Ovary (tissue), 9 donors: ENCODE data around the gene ADGRG2. TPM values are rescaled to one million over a fixed set of nuclear protein-coding genes. Genes with fewer than 3 reads are reported as not detected.

Experiments used
- DNase-seq, 5 donors: peaks; one replicate each; pipeline ENCODE4 v3.0.0-alpha.2; 2019 to 2020
- H3K27ac ChIP-seq, 2 donors: fragments of 200-600 bp; one replicate each; pipeline versions ENCODE4 v1.5.1 to v1.8.0; 2019 to 2022
- H3K27me3 ChIP-seq: fragments of 200-600 bp; one replicate; pipeline ENCODE4 v1.8.0; 2022
- H3K36me3 ChIP-seq: fragments of 200-600 bp; sonication (generic); one replicate; pipeline ENCODE4 v1.5.1; 2019
- H3K4me1 ChIP-seq: one replicate; pipeline ENCODE4 v1.8.1; 2013; ENCODE audit warnings: mild to moderate bottlenecking, moderate library complexity; ENCODE audit not compliant: insufficient read depth
- H3K4me3 ChIP-seq: fragments of 200-600 bp; sonication (generic); one replicate; pipeline ENCODE4 v1.5.1; 2017
- H3K9me3 ChIP-seq, 2 donors: fragments of 200-600 bp in 1 of 2; sonication (generic) in 1 of 2; one replicate each; pipeline versions ENCODE4 v1.5.1 to v1.8.1; 2013 to 2019; ENCODE audit warnings: mild to moderate bottlenecking in 1 of 2, moderate library complexity in 1 of 2
- EP300 ChIP-seq: sonication (generic); formaldehyde crosslinking; IDR thresholded peaks from one replicate; pipeline ENCODE4 v1.6.1; 2017; ENCODE audit warnings: antibody characterized with exemption
- POLR2A ChIP-seq: fragments of 450-650 bp; IDR thresholded peaks from one replicate; pipeline ENCODE4 v1.6.1; 2017; ENCODE audit warnings: antibody characterized with exemption, mild to moderate bottlenecking, moderate library complexity
- WGBS, 3 donors: extraction: QIAGEN DNeasy Blood & Tissue Kit in 1 of 3; methylation state at CpG; one replicate each; pipeline versions ENCODE4 v1.1.5 to v1.1.7; 2013 to 2017; 5-methylcytosine and 5-hydroxymethylcytosine counted together
- intact Hi-C, 4 donors: fragments of 100-400 bp; cut with DNase I; formaldehyde crosslinking; loops; one replicate each; pipeline versions ENCODE4 v1.11.0 to v1.15.1; 2022 to 2023
- polyA plus RNA-seq, 2 donors: library from polyadenylated mRNA; stranded (reverse); fragments of 200-250 nt in 1 of 2; fragments of 350-450 nt in 1 of 2; fragmentation: Illumina TruSeq in 1 of 2; extraction: RNeasy Lipid Tissue Mini Kit (QIAGEN cat#74804) in 1 of 2; gene quantifications; one replicate each; pipeline ENCODE4 v1.2.3, GENCODE V29; 2013 to 2014
- total RNA-seq, 7 donors: library from RNA; depleted of rRNA in 2 of 7; stranded (reverse); fragments of >200 nt in 2 of 7; fragmentation: NEBNext Ultra II Directional in 3 of 7; extraction: Animal tissue kit (Norgen Biotek cat#: 25700) in 3 of 7; gene quantifications; one replicate each; pipeline versions ENCODE4 v1.1.0 to v1.2.4, GENCODE V29; 2016 to 2023
- TF ChIP-seq, protein P1 (sequence below), 3 donors: fragments of 450-650 bp in 2 of 3; fragments of 200-600 bp in 1 of 3; IDR thresholded peaks; one replicate each; pipeline versions ENCODE4 v1.5.1 to v1.8.0; 2016 to 2022; ENCODE audit warnings: antibody characterized with exemption in 3 of 3, mild to moderate bottlenecking in 1 of 3
- donor health status: DM: no; HTN: no; CAD: no; lungs with moderate emphysema.
- donor health status: DM: no; HTN: no; CAD: no.
- donor health status: Bipolar disorder and iron deficiency.
- donor health status: DM: yes; HTN: yes; CAD: no.
- donor health status: DM: no; HTN: no; CAD: no.
- donor health status: DM: yes; HTN: yes; CAD: no.

ADGRG2 gene
- total and polyA plus RNA-seq, 9 donors, result 0.08 to 16.2 (median 1.3) TPM

DNA sequence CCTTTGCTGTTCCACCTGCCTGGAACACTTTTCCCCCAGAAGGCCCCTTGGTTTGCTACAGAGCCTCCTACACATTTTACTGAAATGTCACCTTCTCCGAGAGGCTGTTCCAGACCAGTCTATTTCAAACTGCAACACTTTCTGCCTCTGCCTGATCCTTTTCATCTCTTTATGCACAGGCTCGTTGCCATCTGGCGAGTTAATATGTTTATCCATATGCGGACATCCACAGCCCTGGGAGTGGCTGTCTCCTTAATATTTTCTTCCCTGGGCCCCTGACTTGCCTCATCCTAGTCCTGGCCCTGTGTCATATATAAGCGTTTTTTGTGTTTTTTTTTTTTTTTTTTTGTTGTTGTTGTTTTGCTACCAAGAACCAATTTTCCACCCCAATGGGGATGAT lies 73.2 kb downstream of the ADGRG2 start:
- Histone ChIP-seq H3K9me3 (no peaks in the 10 kb centered on the region), H3K36me3 (no peaks in the 10 kb centered on the region), H3K27ac (no peak overlapping the region), H3K4me3 (no peak overlapping the region), H3K27me3 (no peaks in the 10 kb centered on the region), H3K4me1 (no peaks in the 10 kb centered on the region)
- 76 to 88% (median 81%) methylated on average over 5 of the region's 5 CpGs for WGBS, 3 donors
- TF ChIP-seq POLR2A (no peak), EP300 (no peak)
- TF ChIP-seq, protein P1, sequence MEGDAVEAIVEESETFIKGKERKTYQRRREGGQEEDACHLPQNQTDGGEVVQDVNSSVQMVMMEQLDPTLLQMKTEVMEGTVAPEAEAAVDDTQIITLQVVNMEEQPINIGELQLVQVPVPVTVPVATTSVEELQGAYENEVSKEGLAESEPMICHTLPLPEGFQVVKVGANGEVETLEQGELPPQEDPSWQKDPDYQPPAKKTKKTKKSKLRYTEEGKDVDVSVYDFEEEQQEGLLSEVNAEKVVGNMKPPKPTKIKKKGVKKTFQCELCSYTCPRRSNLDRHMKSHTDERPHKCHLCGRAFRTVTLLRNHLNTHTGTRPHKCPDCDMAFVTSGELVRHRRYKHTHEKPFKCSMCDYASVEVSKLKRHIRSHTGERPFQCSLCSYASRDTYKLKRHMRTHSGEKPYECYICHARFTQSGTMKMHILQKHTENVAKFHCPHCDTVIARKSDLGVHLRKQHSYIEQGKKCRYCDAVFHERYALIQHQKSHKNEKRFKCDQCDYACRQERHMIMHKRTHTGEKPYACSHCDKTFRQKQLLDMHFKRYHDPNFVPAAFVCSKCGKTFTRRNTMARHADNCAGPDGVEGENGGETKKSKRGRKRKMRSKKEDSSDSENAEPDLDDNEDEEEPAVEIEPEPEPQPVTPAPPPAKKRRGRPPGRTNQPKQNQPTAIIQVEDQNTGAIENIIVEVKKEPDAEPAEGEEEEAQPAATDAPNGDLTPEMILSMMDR (IDR thresholded peaks at IDR 0.05), result no peak
- intact Hi-C loops, result no loop called here
- no peak for DNase-seq

DNA sequence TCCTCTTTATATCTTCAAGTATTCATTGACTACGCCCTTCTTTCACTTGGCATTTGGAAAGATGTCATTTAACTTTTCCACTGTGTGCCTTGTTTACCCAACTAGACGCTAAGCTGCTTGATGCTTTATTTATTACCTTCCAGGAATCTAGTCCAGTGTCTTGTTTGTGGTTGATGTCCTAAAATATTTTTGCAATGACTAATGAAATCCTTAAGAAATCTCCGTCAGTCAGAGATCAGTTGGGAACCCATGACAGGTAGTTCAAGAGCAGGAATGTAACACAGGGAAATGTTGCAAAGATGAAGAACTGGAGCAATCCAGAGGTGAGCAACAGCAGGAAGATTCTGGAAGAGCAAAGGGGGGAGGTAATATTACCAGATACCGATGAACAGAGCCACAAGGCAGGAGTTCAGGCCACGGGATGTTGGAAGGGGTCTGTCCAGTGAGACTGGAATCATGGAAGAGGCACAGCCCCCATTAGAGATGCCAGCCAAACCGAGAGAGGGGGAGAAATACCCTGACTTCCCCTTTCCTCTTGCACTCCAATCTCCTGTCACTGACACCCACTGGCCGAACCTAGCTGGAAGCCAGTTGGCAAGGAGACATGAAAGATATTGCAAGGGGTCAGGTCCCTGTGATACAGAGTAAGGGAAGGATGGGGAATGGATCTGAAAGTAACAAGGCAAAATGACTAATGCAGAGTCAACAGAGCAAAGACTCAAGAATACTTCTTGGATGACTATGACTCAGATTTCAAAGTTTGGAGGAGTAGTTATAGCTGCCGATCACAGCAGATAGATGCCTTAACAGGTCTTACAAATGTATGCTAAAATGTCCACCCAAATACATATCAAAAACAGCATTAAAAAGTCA lies 75.7 kb downstream of the ADGRG2 start:
- Histone ChIP-seq H3K9me3 (no peaks in the 10 kb centered on the region), H3K4me3 (no peak overlapping the region), H3K36me3 (no peaks in the 10 kb centered on the region), H3K4me1 (no peaks in the 10 kb centered on the region), H3K27me3 (no peaks in the 10 kb centered on the region), H3K27ac (no peak overlapping the region)
- WGBS, 3 donors, result 71 to 76% (median 73%) methylated on average over 8 of the region's 8 CpGs
- TF ChIP-seq, protein P1 (IDR thresholded peaks at IDR 0.05), result no peak
- TF ChIP-seq EP300, result no peak
- no peak for TF ChIP-seq POLR2A
- no peak for DNase-seq
- intact Hi-C loops, result no loop called here

DNA sequence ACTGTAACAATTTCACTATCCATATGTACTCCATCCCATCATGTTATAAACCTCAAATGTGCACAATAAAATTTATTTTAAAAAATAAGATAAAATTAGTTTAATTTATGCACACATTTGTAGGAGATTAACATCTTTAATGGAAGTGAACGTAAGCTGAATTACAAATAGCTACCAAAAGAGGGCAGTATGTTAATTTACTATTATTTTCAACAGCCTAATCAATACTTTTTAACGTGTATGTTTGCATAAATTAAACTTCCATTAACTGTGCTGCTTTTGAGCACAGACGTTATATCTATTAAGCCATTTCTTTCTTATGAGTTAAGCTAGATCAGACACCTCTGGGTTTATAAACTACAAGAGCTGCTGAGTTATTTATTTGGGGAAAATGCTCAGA lies 81.9 kb downstream of the ADGRG2 start:
- intact Hi-C loops, result no loop called here
- Histone ChIP-seq H3K36me3 (no peaks in the 10 kb centered on the region), H3K27me3 (no peaks in the 10 kb centered on the region), H3K27ac (no peak overlapping the region), H3K4me1 (no peaks in the 10 kb centered on the region), H3K9me3 (no peaks in the 10 kb centered on the region), H3K4me3 (no peak overlapping the region)
- DNase-seq, result no peak
- TF ChIP-seq POLR2A (no peak), EP300 (no peak)
- TF ChIP-seq, protein P1 (IDR thresholded peaks at IDR 0.05), result no peak
- 19 to 29% (median 29%) methylated on average over 3 of the region's 3 CpGs for WGBS, 3 donors

DNA sequence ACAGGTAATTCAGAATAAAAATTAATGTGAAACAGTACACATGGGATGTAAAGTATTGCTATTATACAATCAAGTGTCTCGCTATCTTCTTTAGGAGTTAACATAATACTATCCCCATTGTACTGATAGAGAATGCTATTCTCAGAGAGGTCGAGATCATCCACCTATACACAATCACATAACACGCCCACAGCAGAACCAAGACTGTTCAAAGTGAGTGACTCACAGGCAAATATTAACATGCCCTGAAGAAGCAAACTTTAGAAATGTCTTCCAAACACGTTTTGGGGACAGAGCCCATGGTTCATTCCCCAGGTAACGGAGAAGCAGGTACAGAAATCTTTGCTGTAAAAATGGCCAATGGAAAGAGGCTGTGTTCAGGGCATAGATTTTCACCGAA lies 88.2 kb downstream of the ADGRG2 start:
- H3K27ac ChIP-seq, result no peak overlapping the region
- no peaks in the 10 kb centered on the region for H3K4me1 ChIP-seq
- WGBS, 3 donors, result 75 to 82% (median 80%) methylated on average over 6 of the region's 6 CpGs
- no peaks in the 10 kb centered on the region for H3K36me3 ChIP-seq
- DNase-seq, result no peak
- intact Hi-C loops, result no loop called here
- no peaks in the 10 kb centered on the region for H3K27me3 ChIP-seq
- H3K9me3 ChIP-seq, result no peaks in the 10 kb centered on the region
- TF ChIP-seq POLR2A (no peak), EP300 (no peak)
- TF ChIP-seq, protein P1 (IDR thresholded peaks at IDR 0.05), result no peak
- H3K4me3 ChIP-seq, result no peak overlapping the region
